Neural cell (in vitro differentiated cells): ENCODE data around the gene VOPP1. TPM values are rescaled to one million over a fixed set of nuclear protein-coding genes. Genes with fewer than 3 reads are reported as not detected.

Experiments used
- H2AFZ ChIP-seq: fragments of 200-600, 300-800 bp; sonication (generic), shearing (Covaris generic); 2 replicates; pipeline ENCODE4 v1.6.0; 2014; ENCODE audit warnings: low read depth, mild to moderate bottlenecking, antibody characterized with exemption, low read length, moderate library complexity
- H3F3A ChIP-seq: fragments of 200-600 bp; shearing (Covaris generic); 2 replicates; pipeline ENCODE4 v1.6.1; 2016; ENCODE audit warnings: mild to moderate bottlenecking, moderate library complexity, mixed read lengths, antibody characterized with exemption, low read length; ENCODE audit not compliant: insufficient read depth, poor library complexity, severe bottlenecking
- H3K27ac ChIP-seq: fragments of 200-600, 300-800 bp; sonication (generic), shearing (Covaris generic); 2 replicates; pipeline ENCODE4 v1.5.1; 2014; ENCODE audit warnings: mild to moderate bottlenecking, low read length, moderate library complexity
- H3K27me3 ChIP-seq: fragments of 300-800, 200-600 bp; sonication (generic), shearing (Covaris generic); 2 replicates; pipeline ENCODE4 v1.6.0; 2014; ENCODE audit warnings: mild to moderate bottlenecking, low read depth, low read length, moderate library complexity; ENCODE audit not compliant: insufficient read depth
- H3K36me3 ChIP-seq: fragments of 300-800, 200-600 bp; sonication (generic), shearing (Covaris generic); 2 replicates; pipeline ENCODE4 v1.5.1; 2014; ENCODE audit warnings: mild to moderate bottlenecking, antibody characterized with exemption, low read length, moderate library complexity; ENCODE audit not compliant: insufficient read depth
- H3K4me2 ChIP-seq: fragments of 300-800, 200-600 bp; sonication (generic), shearing (Covaris generic); 2 replicates; pipeline ENCODE4 v1.6.0; 2014; ENCODE audit warnings: mild to moderate bottlenecking, low read length
- H3K4me3 ChIP-seq: fragments of 300-800, 200-600 bp; sonication (generic), shearing (Covaris generic); 2 replicates; pipeline ENCODE4 v1.5.1; 2014; ENCODE audit warnings: mild to moderate bottlenecking, low read length, moderate library complexity
- H3K79me2 ChIP-seq: fragments of 200-600 bp; shearing (Covaris generic); replicated peaks from 2 replicates; pipeline ENCODE4 v1.6.0; 2014; ENCODE audit warnings: mild to moderate bottlenecking, low read length, moderate library complexity; ENCODE audit not compliant: insufficient read depth
- H3K9ac ChIP-seq: fragments of 300-800, 200-600 bp; sonication (generic), shearing (Covaris generic); 2 replicates; pipeline ENCODE4 v1.6.1; 2016; ENCODE audit warnings: mild to moderate bottlenecking, low read length, mixed read lengths
- H3K9me2 ChIP-seq: fragments of 200-600 bp; shearing (Covaris generic); 2 replicates; pipeline ENCODE4 v1.6.1; 2016; ENCODE audit warnings: mild to moderate bottlenecking, low read length, mixed read lengths; ENCODE audit not compliant: insufficient read depth
- H3K9me3 ChIP-seq: fragments of 200-600, 300-800 bp; sonication (generic), shearing (Covaris generic); 2 replicates; pipeline ENCODE4 v1.6.1; 2016; ENCODE audit warnings: mild to moderate bottlenecking, mixed run types, low read length, moderate library complexity, mixed read lengths
- H4K20me1 ChIP-seq: fragments of 200-600 bp; shearing (Covaris generic); 2 replicates; pipeline ENCODE4 v1.6.1; 2016; ENCODE audit warnings: mild to moderate bottlenecking, mixed run types; ENCODE audit not compliant: insufficient read depth
- EP300 ChIP-seq: fragments of 450-650 bp; conservative IDR thresholded peaks from 2 replicates; pipeline ENCODE4 v1.6.1; 2014; ENCODE audit warnings: antibody characterized with exemption, mild to moderate bottlenecking, moderate library complexity; ENCODE audit not compliant: poor library complexity, severe bottlenecking
- EZH2 ChIP-seq: fragments of 200-600, 300-800 bp; shearing (Covaris generic), sonication (generic); IDR thresholded peaks from 2 replicates; pipeline ENCODE4 v1.6.1; 2014; ENCODE audit warnings: antibody characterized with exemption, low read length, borderline replicate concordance, mild to moderate bottlenecking; ENCODE audit not compliant: insufficient read depth, poor library complexity, severe bottlenecking
- MXI1 ChIP-seq: fragments of 450-650 bp; conservative IDR thresholded peaks from 2 replicates; pipeline ENCODE4 v1.6.1; 2014; ENCODE audit warnings: antibody characterized with exemption, mild to moderate bottlenecking; ENCODE audit not compliant: poor library complexity, severe bottlenecking
- POLR2AphosphoS5 ChIP-seq: IDR thresholded peaks from 2 replicates; pipeline ENCODE4 v1.6.1; 2012
- RAD21 ChIP-seq: fragments of 450-650 bp; conservative IDR thresholded peaks from 2 replicates; pipeline ENCODE4 v1.6.1; 2014; ENCODE audit warnings: antibody characterized with exemption, mild to moderate bottlenecking, moderate library complexity
- SMC3 ChIP-seq: fragments of 450-650 bp; conservative IDR thresholded peaks from 2 replicates; pipeline ENCODE4 v1.6.1; 2014; ENCODE audit warnings: antibody characterized with exemption, mild to moderate bottlenecking, moderate library complexity; ENCODE audit not compliant: poor library complexity
- TAF1 ChIP-seq: IDR thresholded peaks from 2 replicates; pipeline ENCODE4 v1.6.1; 2012; ENCODE audit warnings: low read depth
- polyA plus RNA-seq: library from polyadenylated mRNA; depleted of rRNA; stranded (reverse); fragments of >200 nt; gene quantifications from 2 replicates; pipeline ENCODE4 v1.2.3, GENCODE V29; 2014
- TF ChIP-seq, protein P1 (sequence below): fragments of 450-650 bp; IDR thresholded peaks from 2 replicates; pipeline ENCODE4 v1.5.1; 2014; ENCODE audit warnings: antibody characterized with exemption, mild to moderate bottlenecking, moderate library complexity; ENCODE audit not compliant: poor library complexity, severe bottlenecking
- TF ChIP-seq, protein P2 (sequence below): IDR thresholded peaks from 2 replicates; pipeline ENCODE4 v1.6.1; 2012; ENCODE audit warnings: borderline replicate concordance

Gene VOPP1
- polyA plus RNA-seq, 1 donor from 2014 or later, result 85.8 TPM

DNA sequence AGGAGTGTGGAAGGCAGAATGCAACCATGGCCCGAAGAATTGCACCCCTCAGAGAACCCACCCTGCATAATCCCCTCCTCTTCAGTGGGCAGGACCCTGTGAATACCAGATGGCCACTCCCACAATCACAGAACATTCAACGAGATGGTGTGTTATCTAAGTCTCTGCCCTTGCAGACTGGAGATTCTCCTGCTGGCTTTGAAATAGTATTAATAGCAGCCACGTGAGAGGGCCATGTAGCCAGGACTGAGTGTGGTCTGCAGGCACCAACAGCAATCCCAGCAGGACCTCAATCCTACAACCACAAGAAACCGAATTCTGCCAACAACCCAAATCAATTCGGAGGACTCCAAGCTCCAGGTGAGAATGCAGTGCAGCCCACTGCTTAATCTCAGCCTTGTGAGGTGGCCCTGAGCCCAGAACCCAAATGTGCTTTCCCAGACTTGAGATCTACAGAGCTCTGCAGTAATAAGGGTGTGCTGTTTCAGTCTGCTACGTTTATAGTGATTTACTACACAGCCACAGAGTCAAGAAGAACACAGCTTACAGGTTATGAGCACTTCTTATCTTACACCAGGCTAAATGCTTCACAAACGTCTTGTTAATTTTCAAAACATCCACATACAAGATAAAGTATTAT is 72.1 kb downstream of the VOPP1 start:
- Histone ChIP-seq H3K36me3 (no peaks in the 10 kb centered on the region), H4K20me1 (no peaks in the 10 kb centered on the region), H3K9ac (no peak overlapping the region), H3F3A (no peaks in the 10 kb centered on the region), H3K4me3 (no peak overlapping the region), H3K27me3 (no peaks in the 10 kb centered on the region), H2AFZ (no peak overlapping the region), H3K4me2 (no peak overlapping the region), H3K79me2 (no peaks in the 10 kb centered on the region), H3K27ac (no peak overlapping the region), H3K9me2 (no peaks in the 10 kb centered on the region), H3K9me3 (no peaks in the 10 kb centered on the region)
- TF ChIP-seq, protein P1, sequence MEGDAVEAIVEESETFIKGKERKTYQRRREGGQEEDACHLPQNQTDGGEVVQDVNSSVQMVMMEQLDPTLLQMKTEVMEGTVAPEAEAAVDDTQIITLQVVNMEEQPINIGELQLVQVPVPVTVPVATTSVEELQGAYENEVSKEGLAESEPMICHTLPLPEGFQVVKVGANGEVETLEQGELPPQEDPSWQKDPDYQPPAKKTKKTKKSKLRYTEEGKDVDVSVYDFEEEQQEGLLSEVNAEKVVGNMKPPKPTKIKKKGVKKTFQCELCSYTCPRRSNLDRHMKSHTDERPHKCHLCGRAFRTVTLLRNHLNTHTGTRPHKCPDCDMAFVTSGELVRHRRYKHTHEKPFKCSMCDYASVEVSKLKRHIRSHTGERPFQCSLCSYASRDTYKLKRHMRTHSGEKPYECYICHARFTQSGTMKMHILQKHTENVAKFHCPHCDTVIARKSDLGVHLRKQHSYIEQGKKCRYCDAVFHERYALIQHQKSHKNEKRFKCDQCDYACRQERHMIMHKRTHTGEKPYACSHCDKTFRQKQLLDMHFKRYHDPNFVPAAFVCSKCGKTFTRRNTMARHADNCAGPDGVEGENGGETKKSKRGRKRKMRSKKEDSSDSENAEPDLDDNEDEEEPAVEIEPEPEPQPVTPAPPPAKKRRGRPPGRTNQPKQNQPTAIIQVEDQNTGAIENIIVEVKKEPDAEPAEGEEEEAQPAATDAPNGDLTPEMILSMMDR, result no peak
- TF ChIP-seq EZH2 (no peak), POLR2AphosphoS5 (no peak), RAD21 (no peak), MXI1 (no peak), EP300 (no peak), TAF1 (no peak), SMC3 (no peak)
- TF ChIP-seq, protein P2, sequence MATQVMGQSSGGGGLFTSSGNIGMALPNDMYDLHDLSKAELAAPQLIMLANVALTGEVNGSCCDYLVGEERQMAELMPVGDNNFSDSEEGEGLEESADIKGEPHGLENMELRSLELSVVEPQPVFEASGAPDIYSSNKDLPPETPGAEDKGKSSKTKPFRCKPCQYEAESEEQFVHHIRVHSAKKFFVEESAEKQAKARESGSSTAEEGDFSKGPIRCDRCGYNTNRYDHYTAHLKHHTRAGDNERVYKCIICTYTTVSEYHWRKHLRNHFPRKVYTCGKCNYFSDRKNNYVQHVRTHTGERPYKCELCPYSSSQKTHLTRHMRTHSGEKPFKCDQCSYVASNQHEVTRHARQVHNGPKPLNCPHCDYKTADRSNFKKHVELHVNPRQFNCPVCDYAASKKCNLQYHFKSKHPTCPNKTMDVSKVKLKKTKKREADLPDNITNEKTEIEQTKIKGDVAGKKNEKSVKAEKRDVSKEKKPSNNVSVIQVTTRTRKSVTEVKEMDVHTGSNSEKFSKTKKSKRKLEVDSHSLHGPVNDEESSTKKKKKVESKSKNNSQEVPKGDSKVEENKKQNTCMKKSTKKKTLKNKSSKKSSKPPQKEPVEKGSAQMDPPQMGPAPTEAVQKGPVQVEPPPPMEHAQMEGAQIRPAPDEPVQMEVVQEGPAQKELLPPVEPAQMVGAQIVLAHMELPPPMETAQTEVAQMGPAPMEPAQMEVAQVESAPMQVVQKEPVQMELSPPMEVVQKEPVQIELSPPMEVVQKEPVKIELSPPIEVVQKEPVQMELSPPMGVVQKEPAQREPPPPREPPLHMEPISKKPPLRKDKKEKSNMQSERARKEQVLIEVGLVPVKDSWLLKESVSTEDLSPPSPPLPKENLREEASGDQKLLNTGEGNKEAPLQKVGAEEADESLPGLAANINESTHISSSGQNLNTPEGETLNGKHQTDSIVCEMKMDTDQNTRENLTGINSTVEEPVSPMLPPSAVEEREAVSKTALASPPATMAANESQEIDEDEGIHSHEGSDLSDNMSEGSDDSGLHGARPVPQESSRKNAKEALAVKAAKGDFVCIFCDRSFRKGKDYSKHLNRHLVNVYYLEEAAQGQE, result no peak

DNA sequence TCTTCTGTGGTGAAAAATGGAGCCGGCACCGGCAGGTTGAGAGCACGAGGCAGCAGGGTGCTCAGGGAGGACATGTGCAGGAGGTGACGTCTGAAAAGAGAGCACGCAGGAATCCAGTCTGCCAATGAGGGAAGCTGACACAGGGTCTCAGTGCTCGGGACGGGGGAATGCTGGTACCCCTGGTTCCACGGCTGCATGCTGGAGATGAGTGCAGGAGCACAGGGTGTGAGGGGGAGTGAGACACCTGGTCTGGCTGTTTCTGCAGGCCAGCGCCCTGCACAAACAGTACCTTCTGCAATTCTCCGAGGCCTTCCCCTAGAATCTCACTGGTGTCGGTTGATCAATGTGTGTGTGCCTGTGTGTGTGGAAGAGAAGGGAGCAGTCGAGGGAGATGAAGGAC is 72.7 kb downstream of the VOPP1 start:
- Histone ChIP-seq H3K9ac (no peak overlapping the region), H3F3A (no peaks in the 10 kb centered on the region), H3K36me3 (no peaks in the 10 kb centered on the region), H3K79me2 (no peaks in the 10 kb centered on the region), H3K27ac (no peak overlapping the region), H2AFZ (no peak overlapping the region), H3K4me2 (no peak overlapping the region), H3K9me3 (no peaks in the 10 kb centered on the region), H4K20me1 (no peaks in the 10 kb centered on the region), H3K27me3 (no peaks in the 10 kb centered on the region), H3K4me3 (no peak overlapping the region), H3K9me2 (no peaks in the 10 kb centered on the region)
- TF ChIP-seq, protein P1, result no peak
- TF ChIP-seq TAF1, result no peak
- no peak for TF ChIP-seq MXI1
- TF ChIP-seq, protein P2, result no peak
- TF ChIP-seq EZH2, result no peak
- no peak for TF ChIP-seq SMC3
- TF ChIP-seq POLR2AphosphoS5, result no peak
- no peak for TF ChIP-seq RAD21
- no peak for TF ChIP-seq EP300
